SK-N-SH (cell line): ENCODE results near the gene ZFX. TPM values are rescaled to one million over a fixed set of nuclear protein-coding genes. Genes with fewer than 3 reads are reported as not detected.

Source experiments
- CTCF ChIA-PET: fragments of 300-600, 350-600 bp; formaldehyde crosslinking; extraction: SDS; loops from one replicate; lab custom pipeline; 2021; lab: Yijun Ruan, JAX
- POLR2A ChIA-PET: fragments of 350-600 bp; sonication (Branson Sonifier 250); formaldehyde crosslinking; extraction: SDS; loops from one replicate; lab custom pipeline; 2020; ENCODE audit warnings: antibody characterized with exemption, inconsistent platforms; lab: Yijun Ruan, JAX
- DNase-seq: peaks from one replicate; pipeline ENCODE4 v3.0.0; 2012
- H2AFZ ChIP-seq: fragments of 200-600 bp; sonication (generic); 2 replicates; pipeline ENCODE4 v1.8.1; 2016; ENCODE audit warnings: antibody characterized with exemption, mild to moderate bottlenecking, low read depth
- H3F3A ChIP-seq: fragments of 200-600 bp; sonication (generic); replicated peaks from 2 replicates; pipeline ENCODE3; 2016; ENCODE audit warnings: antibody characterized with exemption, mild to moderate bottlenecking; ENCODE audit not compliant: insufficient read depth
- H3K27ac ChIP-seq, 2 experiments: fragments of 200-500 bp in 1 of 2; fragments of 200-600 bp in 1 of 2; sonication (Bioruptor generic) in 1 of 2; sonication (generic), shearing (Covaris generic) in 1 of 2; 2 replicates each; pipeline versions ENCODE4 v1.5.1 to v1.6.1; 2014 to 2016; ENCODE audit warnings: low read depth in 2 of 2, inconsistent platforms in 1 of 2, low read length in 1 of 2, mild to moderate bottlenecking in 1 of 2, mixed read lengths in 1 of 2
- H3K27me3 ChIP-seq: fragments of 200-600 bp; sonication (generic), shearing (Covaris generic); 2 replicates; pipeline ENCODE4 v1.6.1; 2016; ENCODE audit warnings: mixed run types; ENCODE audit not compliant: insufficient read depth
- H3K36me3 ChIP-seq, 2 experiments: fragments of 200-500 bp in 1 of 2; fragments of 200-600 bp in 1 of 2; sonication (Bioruptor generic) in 1 of 2; sonication (generic) in 1 of 2; replicated peaks in 1 of 2; 2 replicates each; pipeline versions ENCODE3 to v1.5.1; 2014 to 2016; ENCODE audit warnings: low read length in 1 of 2, mild to moderate bottlenecking in 1 of 2; ENCODE audit not compliant: insufficient read depth in 2 of 2, control insufficient read depth in 1 of 2
- H3K4me1 ChIP-seq, 2 experiments: fragments of 200-500 bp in 1 of 2; fragments of 200-600 bp in 1 of 2; sonication (Bioruptor generic) in 1 of 2; sonication (generic), shearing (Covaris generic) in 1 of 2; 2 replicates each; pipeline versions ENCODE4 v1.5.1 to v1.6.1; 2014 to 2016; ENCODE audit warnings: low read depth in 1 of 2, low read length in 1 of 2, mixed run types in 1 of 2; ENCODE audit not compliant: insufficient read depth in 2 of 2, control insufficient read depth in 1 of 2
- H3K4me2 ChIP-seq: fragments of 200-600 bp; sonication (generic), shearing (Covaris generic); 2 replicates; pipeline ENCODE4 v1.6.1; 2017; ENCODE audit warnings: mixed run types
- H3K4me3 ChIP-seq, 2 experiments: fragments of 200-500 bp in 1 of 2; fragments of 200-600 bp in 1 of 2; sonication (Bioruptor generic) in 1 of 2; sonication (generic), shearing (Covaris generic) in 1 of 2; 2 replicates each; pipeline versions ENCODE4 v1.5.1 to v1.8.1; 2014 to 2016; ENCODE audit warnings: low read depth in 2 of 2, inconsistent platforms in 1 of 2, low read length in 1 of 2, mild to moderate bottlenecking in 1 of 2, mixed read lengths in 1 of 2, moderate library complexity in 1 of 2
- H3K79me2 ChIP-seq: fragments of 200-600 bp; sonication (generic); 2 replicates; pipeline ENCODE4 v1.8.1; 2017; ENCODE audit warnings: mild to moderate bottlenecking; ENCODE audit not compliant: insufficient read depth
- H3K9ac ChIP-seq: fragments of 200-600 bp; sonication (generic); 2 replicates; pipeline ENCODE4 v1.6.1; 2017; ENCODE audit warnings: mixed run types
- H3K9me2 ChIP-seq: fragments of 200-600 bp; sonication (generic); 2 replicates; pipeline ENCODE4 v1.6.1; 2017; ENCODE audit warnings: mixed run types
- H3K9me3 ChIP-seq: fragments of 200-600 bp; sonication (generic); 2 replicates; pipeline ENCODE4 v1.6.1; 2017; ENCODE audit warnings: mixed run types, mild to moderate bottlenecking, moderate library complexity
- H4K20me1 ChIP-seq: fragments of 200-600 bp; sonication (generic); 2 replicates; pipeline ENCODE4 v1.6.1; 2017; ENCODE audit warnings: mild to moderate bottlenecking, mixed run types; ENCODE audit not compliant: insufficient read depth
- CHD2 ChIP-seq: fragments of 150-350 bp; IDR thresholded peaks from 2 replicates; pipeline ENCODE4 v1.6.1; 2018; ENCODE audit warnings: low read length; ENCODE audit not compliant: partially characterized antibody
- CTCF ChIP-seq: fragments of 200-600 bp; sonication (generic); IDR thresholded peaks from 2 replicates; pipeline ENCODE4 v1.6.1; 2017; ENCODE audit warnings: antibody characterized with exemption, mild to moderate bottlenecking, moderate library complexity
- ELF1 ChIP-seq: IDR thresholded peaks from 2 replicates; pipeline ENCODE4 v1.4.0; 2012
- EP300 ChIP-seq, 2 experiments: IDR thresholded peaks; 2 replicates each; pipeline versions ENCODE4 v1.4.0 to v1.6.1; 2012; ENCODE audit warnings: borderline replicate concordance in 1 of 2, low read depth in 1 of 2, low read length in 1 of 2
- FOXJ3 ChIP-seq: sonication (generic); formaldehyde crosslinking; IDR thresholded peaks from 2 replicates; pipeline ENCODE4 v1.5.1; 2020; ENCODE audit warnings: mild to moderate bottlenecking, missing genetic modification reagents
- IRF3 ChIP-seq: fragments of 150-350 bp; IDR thresholded peaks from 2 replicates; pipeline ENCODE4 v1.6.1; 2016; ENCODE audit warnings: mild to moderate bottlenecking, low read depth, low read length
- MAX ChIP-seq: IDR thresholded peaks from 2 replicates; pipeline ENCODE4 v1.4.0; 2012; ENCODE audit warnings: low read depth
- MXI1 ChIP-seq: IDR thresholded peaks from 2 replicates; pipeline ENCODE4 v1.6.1; 2012; ENCODE audit warnings: mild to moderate bottlenecking, low read depth, low read length, improper control_type of control experiment
- POLR2AphosphoS5 ChIP-seq: IDR thresholded peaks from 2 replicates; pipeline ENCODE4 v1.6.1; 2012; ENCODE audit warnings: low read depth, low read length
- RCOR1 ChIP-seq: fragments of 150-350 bp; IDR thresholded peaks from 2 replicates; pipeline ENCODE4 v1.6.1; 2017; ENCODE audit warnings: antibody characterized with exemption, low read length
- REST ChIP-seq: IDR thresholded peaks from 2 replicates; pipeline ENCODE4 v1.6.1; 2012; ENCODE audit warnings: mild to moderate bottlenecking, low read depth, low read length, moderate library complexity
- RFX5 ChIP-seq: IDR thresholded peaks from 2 replicates; pipeline ENCODE4 v1.6.1; 2012; ENCODE audit warnings: mild to moderate bottlenecking, improper control_type of control experiment, low read length
- SIN3A ChIP-seq: IDR thresholded peaks from 2 replicates; pipeline ENCODE4 v1.6.1; 2012; ENCODE audit warnings: low read depth, mild to moderate bottlenecking, low read length, moderate library complexity, borderline replicate concordance
- polyA plus RNA-seq, 3 experiments: library from polyadenylated mRNA; depleted of rRNA; stranded (reverse); fragments of >200 nt; gene quantifications; 2 replicates each; pipeline ENCODE4 v1.2.3, GENCODE V29; 2012

The ZFX gene
- polyA plus RNA-seq, 1 of the 3 experiments (the other 2 are of a cell fraction) = 9.0 TPM

GRCh38 chrX:24225265-24225664 is 75.7 kb downstream of the ZFX start:
- H4K20me1 ChIP-seq = no peaks in the 10 kb centered on the region
- TF ChIP-seq SIN3A (no peak), IRF3 (no peak), CTCF (no peak), MAX (no peak), EP300 (IDR thresholded peaks at IDR 0.05; ENCODE audit: borderline replicate concordance in 1 of 2, low read depth in 1 of 2, low read length in 1 of 2) (no peak), POLR2AphosphoS5 (no peak), REST (no peak), ELF1 (no peak), RFX5 (no peak), MXI1 (no peak), CHD2 (no peak), FOXJ3 (CRISPR knock-in tag) (no peak), RCOR1 (no peak)
- no peak overlapping the region for H3K4me3 ChIP-seq
- no peaks in the 10 kb centered on the region for H3K9me2 ChIP-seq
- no peaks in the 10 kb centered on the region for H3K36me3 ChIP-seq
- no peak overlapping the region for H2AFZ ChIP-seq
- no peak for DNase-seq
- H3K79me2 ChIP-seq = no peaks in the 10 kb centered on the region
- ChIA-PET POLR2A (no interaction called here), CTCF (no interaction called here)
- H3F3A ChIP-seq = peaks cover 6% of the 10 kb centered on the region
- peaks cover 12% of the 10 kb centered on the region; the same call in 1 of the 2 replicates for H3K9me3 ChIP-seq
- no peaks in the 10 kb centered on the region for H3K4me1 ChIP-seq
- H3K4me2 ChIP-seq = no peak overlapping the region
- H3K27ac ChIP-seq = no peak overlapping the region
- no peaks in the 10 kb centered on the region for H3K27me3 ChIP-seq
- H3K9ac ChIP-seq = no peak overlapping the region
